Fibroblast of lung (primary cell): Measurements from ENCODE around the gene NACC1.

Source experiments
- EZH2 ChIP-seq: IDR thresholded peaks from 2 replicates; pipeline ENCODE4 v1.5.1; 2012; ENCODE audit warnings: low read length, control low read depth, mild to moderate bottlenecking; ENCODE audit errors: missing control alignments
- TF ChIP-seq, protein P1 (sequence below), 2 donors: IDR thresholded peaks in 1 of 2; conservative IDR thresholded peaks in 1 of 2; 1 replicate in 1 of 2; 2 replicates in 1 of 2; pipeline ENCODE4 v1.5.1; 2011 to 2012; ENCODE audit warnings: low read length in 2 of 2, control low read depth in 1 of 2, inconsistent platforms in 1 of 2, low read depth in 1 of 2, mild to moderate bottlenecking in 1 of 2

DNA sequence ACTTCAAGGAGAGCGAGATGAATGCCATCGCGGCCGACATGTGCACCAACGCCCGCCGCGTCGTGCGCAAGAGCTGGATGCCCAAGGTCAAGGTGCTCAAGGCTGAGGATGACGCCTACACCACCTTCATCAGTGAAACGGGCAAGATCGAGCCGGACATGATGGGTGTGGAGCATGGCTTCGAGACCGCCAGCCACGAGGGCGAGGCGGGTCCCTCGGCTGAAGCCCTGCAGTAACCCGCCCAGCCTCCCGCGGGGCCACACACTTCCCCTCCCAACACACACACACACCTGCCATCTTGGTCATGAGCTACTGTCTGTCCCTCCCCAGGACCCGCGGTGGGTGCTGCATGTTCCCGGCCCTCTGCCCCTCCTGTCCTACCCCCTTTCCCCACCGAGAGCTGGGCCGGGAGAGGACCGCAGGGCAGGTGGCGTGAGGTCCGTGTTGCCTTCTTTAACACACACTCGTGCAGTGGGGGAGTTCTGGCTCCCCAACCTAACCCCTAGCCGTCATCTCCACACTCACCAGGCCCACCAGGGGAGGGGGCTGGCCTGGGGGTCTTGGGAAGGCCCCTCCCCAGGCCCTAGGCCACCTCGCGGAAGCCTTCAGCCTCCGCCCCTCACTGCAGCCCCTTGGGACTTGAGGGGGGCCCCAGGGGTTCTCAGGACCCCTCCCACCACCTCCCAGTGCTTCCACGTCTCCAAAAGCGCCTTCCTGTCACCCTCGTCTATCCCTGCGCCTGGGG, 20.3 kb downstream of the NACC1 start:
- TF ChIP-seq, protein P1, sequence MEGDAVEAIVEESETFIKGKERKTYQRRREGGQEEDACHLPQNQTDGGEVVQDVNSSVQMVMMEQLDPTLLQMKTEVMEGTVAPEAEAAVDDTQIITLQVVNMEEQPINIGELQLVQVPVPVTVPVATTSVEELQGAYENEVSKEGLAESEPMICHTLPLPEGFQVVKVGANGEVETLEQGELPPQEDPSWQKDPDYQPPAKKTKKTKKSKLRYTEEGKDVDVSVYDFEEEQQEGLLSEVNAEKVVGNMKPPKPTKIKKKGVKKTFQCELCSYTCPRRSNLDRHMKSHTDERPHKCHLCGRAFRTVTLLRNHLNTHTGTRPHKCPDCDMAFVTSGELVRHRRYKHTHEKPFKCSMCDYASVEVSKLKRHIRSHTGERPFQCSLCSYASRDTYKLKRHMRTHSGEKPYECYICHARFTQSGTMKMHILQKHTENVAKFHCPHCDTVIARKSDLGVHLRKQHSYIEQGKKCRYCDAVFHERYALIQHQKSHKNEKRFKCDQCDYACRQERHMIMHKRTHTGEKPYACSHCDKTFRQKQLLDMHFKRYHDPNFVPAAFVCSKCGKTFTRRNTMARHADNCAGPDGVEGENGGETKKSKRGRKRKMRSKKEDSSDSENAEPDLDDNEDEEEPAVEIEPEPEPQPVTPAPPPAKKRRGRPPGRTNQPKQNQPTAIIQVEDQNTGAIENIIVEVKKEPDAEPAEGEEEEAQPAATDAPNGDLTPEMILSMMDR (conservative IDR thresholded peaks at IDR 0.05 in 1 of 2, IDR thresholded peaks at IDR 0.05 in 1 of 2; ENCODE audit: low read depth in 1 of 2, low read length in 2 of 2): no peak
- TF ChIP-seq EZH2: no peak
